HG03175 (cell line): ENCODE measurements around the gene FIGN.

Source experiments
- ATAC-seq: cut with Tn5 transposase; IDR thresholded peaks from one replicate; pipeline ENCODE4 v1.9.1; 2021; ENCODE audit warnings: mild to moderate bottlenecking, moderate library complexity; ENCODE audit not compliant: unreplicated experiment

The FIGN gene, protein sequence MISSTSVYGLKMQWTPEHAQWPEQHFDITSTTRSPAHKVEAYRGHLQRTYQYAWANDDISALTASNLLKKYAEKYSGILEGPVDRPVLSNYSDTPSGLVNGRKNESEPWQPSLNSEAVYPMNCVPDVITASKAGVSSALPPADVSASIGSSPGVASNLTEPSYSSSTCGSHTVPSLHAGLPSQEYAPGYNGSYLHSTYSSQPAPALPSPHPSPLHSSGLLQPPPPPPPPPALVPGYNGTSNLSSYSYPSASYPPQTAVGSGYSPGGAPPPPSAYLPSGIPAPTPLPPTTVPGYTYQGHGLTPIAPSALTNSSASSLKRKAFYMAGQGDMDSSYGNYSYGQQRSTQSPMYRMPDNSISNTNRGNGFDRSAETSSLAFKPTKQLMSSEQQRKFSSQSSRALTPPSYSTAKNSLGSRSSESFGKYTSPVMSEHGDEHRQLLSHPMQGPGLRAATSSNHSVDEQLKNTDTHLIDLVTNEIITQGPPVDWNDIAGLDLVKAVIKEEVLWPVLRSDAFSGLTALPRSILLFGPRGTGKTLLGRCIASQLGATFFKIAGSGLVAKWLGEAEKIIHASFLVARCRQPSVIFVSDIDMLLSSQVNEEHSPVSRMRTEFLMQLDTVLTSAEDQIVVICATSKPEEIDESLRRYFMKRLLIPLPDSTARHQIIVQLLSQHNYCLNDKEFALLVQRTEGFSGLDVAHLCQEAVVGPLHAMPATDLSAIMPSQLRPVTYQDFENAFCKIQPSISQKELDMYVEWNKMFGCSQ

DNA sequence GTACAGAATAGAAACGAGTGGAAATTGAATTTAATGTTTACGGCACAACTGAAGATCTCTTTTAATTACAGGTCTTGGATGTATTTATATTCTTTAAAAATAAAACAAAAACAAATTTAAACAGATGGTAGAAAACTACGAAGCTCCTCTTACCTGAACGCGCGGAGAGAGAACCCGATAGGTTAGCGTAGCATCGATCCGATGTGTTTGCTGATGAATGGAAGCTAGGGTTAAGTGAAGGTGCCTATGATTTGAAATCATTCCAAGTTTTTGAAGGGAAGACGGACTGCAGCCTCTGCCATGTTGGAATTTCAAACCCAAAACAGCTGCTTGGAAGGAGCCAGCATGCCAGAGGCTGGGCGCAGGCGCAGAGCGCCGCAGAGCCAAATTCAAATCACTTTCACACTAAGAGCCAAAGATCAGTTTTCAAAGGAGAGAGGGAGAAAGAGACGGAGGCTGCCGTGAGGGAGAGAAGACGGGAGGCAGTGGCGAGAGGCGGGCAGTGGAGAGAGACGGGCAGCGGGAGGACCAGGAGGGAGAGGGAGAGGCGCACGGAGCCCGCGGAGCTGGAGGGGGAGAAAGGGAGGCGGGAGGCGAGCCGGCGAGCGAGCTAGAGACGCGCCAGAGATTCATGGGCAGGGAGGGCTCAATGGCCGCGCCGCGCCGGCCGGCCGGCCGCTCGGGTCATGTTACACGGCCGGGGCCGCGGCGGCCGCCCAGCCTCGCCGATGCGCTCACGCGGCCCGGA is at the start of gene FIGN:
Gene FIGN, minus strand, starts transcription at position 324 of the 748 bp plus-strand sequence. CDS start 1,081 bp downstream, outside the sequence.
- ATAC-seq, result no peak

DNA sequence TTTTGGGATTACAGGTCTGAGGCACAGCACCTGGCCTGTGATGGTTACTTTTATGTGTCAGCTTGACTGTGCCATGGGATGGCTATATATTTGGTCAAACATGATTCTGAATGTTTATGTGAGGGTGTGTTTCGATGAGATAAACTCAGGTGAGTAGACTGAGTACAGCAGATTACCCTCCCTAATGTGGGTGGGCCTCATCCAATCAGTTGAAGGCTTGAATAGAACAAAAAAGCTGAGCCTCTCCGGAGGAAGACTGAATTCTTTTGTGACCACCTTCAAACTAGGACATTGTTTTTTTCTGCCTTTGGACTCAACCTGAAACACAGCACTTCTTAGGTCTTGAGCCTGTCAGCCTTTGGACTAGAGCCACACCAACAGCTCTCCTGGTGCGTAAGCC is 49.4 kb upstream of the FIGN start:
- ATAC-seq, result no peak

DNA sequence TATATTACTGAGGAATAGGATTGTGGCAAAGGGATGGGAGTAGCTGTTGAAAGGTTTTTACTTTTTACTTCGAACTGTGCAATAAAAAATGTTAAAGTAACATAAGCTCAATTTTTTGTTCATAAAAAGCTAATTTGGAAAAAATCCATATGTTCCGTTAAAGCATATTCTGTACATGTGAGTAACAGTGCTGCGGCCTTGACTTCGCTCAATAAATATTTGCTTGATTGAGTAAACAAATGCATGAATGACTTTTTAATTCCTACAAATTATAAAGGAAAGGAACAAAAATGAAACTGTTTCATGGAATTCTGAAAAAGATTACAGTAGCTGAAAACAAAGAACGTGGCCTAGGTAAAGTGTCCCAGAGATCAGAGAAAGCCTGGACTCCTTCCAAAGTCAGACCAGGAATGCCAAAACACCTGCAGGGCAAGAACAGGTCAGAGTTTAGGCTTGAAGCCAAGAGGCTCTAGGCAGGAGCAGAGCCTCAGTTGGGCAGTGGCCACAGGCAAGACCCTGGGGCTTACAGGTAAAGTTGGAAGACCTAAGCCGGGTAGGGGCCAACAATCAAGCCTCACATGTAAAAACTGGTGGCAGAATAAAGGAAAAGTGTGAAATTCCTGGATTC is 44.3 kb upstream of the FIGN start:
- ATAC-seq, result no peak

DNA sequence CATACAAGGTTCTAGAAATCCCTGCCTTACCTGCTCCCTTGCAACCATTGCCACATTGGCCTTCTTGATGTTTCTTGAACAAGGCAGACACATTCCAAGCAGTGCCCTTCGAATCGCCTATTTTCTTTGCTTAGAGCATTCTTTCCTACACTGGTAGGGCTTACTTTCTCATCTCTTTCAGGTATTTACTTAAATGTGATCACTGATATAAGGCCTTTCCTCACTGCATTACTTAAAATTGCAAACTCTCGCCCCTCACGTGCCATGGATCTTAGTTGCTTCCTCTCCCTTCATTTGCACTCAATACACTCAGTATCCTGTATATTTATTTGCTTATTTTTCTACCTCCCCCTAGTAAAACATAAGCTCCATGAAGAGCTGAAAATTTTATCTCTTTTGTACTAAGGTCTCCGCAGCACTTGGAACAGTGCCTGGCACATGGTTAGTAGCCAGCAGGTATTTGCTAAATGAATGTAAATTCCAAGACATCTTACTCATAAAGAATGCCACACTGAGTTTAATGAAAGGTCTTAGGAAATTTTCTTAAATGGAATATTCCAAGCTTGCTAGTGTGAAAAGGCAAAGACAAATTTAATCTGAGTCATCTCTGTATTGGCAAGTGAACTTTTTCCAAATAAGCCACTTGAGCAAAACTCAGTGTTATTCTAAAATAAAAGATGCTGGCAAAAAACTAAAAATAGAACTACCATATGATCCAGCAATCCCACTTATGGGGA is 42.4 kb upstream of the FIGN start:
- ATAC-seq, result no peak

DNA sequence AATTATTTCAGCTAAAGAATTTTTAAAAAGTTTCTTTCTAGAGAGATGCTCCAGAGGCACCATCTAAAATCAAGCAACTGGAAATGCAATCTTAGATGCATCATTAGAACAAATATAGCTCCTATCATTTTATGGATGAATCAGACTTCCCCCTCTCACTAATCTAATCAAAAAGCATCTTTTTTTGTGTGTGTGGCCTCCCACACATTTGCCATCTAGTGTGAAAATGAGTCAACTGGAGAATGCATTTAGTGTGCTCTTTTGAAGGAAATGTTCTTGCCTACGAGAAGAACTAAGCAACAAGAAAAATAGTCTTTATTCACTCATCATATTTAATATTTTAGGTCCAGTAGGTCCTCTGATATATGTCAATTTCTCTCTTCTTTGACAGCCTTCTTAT is 39.5 kb upstream of the FIGN start:
- ATAC-seq, result no peak

DNA sequence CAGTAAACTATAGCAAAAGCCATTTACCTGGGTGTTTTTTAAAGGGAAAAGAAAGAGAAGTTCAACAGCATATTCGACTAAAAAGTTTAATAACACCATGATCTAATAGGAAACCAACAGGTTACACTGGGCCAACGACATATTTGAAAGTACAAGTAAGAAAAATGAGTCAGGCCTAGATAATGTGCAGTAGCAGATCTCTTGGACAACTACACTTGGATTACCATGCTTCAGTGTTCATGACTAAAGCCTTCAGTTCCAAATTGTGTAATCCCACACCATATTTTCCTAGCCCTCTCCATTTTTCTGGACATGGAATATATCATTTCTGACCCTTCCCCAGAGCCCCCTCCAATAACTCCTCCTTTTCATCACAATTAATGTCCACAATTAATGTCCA is 39.1 kb upstream of the FIGN start:
- no peak for ATAC-seq

DNA sequence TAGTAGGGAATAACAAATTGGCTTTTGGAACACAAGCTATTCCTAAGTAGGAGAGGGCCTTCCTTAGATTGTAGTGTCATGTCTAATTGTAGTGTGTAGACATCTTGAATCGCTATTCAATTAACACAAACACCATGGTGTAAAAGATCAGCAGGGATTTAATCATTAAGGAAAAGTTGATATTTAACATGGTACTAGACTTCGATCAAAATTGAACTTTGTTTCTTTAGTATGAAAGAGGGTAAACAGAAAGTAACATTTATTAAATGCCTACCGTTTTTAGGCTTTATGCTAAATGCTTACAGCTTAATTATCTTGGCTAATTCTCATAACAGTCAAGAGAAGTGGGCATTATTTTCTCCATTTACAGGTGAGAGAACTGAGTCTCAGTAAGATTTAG is 37.5 kb upstream of the FIGN start:
- ATAC-seq, result no peak

DNA sequence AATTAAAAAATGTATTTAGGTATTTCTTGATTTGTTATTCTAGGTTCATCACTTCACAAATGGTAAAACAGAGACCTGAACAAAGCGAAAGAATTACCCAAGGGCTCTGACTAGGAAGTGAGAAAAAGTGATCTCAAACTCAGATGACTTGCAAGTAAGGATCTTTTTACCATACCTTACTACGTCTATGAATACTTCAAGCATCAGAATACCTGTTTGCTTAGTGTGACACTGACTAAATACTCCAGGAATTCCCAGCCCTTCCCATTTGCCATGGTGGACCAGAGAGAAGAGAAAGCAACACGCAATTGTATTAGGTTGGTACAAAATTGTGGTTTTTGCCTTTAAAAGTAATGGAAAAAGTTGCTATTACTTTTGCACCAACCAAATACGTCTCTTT is 35.8 kb upstream of the FIGN start:
- ATAC-seq, result no peak

DNA sequence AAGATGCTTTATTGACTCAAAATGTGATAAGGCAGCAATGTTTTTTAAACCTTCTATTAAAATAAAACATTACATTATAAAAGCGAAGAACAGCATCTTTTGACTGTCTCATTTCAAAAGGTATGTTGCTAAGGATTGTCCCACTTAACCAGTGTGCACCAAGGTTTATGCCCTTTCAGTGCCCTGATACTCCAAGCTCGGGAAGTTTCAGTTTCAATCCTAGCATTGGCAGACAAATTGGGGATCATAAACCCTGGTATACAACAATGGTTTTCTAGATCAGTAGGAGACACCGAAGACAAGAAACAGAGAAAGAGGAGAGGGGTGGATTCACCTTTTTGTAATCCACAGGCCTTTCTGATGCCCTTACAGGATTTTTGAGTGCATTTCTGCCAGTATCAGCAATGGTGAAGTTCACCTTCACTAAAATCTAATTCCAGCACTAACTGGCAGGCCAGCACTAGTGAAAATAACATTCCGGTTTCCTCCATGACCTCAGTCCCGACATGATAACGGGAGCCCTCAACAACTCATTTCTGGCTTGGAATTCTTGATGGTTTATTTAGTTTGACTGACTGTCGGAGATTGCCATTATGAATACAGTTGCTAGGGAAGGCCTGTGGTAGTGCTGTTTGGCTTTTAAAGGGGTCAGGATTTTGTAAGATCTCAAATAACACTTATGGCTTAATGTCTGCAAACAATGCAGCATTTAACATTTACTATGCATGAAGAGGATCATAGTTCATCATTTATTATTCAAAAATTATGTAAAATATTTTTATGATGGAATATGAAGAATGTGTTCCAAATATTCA is 33.3 kb upstream of the FIGN start:
- ATAC-seq, result no peak

DNA sequence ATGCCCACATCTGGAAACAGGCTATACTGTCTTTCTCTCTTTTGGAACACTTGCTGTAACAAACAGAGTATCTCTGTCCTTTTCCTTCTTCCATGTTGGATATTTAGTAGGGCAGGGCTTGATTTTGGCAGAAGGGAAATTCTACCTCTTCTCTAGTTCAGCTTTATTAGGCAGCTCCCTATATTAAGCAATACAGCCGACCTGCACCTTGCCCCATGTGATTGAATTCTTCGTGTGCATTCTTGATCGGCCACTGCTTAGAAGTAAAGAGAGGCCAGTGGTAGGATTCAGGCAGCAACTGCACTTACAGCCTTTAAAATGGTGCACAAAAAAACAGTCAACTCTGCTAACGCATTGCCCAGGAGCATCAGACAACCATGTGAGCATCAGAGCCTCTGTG is 31.3 kb upstream of the FIGN start:
- no peak for ATAC-seq

DNA sequence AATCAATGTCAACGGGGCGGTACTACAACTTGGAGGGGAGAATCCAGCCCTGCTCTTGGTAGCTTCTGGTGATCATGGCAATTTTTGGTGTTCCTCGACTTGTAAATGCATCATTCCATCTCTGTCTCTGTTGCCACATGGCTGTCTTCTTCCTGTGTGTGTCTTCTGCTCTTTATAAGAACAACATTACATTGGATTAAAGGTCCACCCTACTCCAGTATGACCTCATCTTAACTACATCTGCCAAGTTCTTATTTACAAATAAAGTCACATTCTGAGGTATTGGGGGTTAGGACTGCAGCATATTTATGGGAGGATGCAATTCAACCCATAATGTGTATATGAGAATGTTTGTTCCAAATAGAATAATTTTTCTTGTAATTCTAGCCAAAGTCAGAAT is 28.8 kb upstream of the FIGN start:
- ATAC-seq, result no peak

DNA sequence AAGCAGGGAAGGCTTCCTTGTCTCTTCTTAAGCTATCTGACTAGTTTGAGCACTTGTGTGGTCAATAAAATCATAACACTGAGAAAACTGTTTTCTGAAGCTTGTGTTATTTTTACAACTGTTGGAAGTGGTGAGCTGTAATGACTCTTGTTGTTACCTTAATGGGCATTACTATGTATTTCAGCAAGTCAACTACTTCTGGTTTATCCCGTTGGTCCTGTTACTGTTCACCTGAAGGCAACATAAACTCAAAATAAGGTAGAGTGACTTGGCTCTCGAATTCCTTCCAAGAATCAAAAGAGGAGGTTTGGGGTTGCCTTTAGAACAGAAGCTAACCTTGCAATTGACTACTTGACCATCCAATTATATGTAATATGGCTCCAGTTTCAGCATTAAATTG is 23.2 kb upstream of the FIGN start:
- ATAC-seq, result no peak

DNA sequence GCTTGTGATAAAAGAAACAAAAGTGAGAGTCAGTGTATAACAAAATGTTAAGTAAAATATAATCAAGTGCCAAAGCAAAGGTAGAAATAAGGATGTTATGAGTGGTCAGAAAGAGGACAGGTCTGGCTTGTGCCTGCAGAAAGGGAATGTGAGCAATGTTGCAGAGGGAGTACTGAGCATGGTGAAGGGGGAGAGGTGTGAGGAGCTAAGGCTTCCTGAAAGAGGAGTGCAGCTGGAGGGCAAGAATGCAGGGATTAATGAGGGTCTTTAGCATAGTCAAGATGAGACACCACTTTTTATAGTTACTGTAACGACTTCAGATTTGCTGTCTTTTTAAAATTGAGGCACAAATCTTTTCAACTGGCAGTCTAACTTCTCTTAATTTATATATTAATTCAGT is 22.0 kb upstream of the FIGN start:
- no peak for ATAC-seq

DNA sequence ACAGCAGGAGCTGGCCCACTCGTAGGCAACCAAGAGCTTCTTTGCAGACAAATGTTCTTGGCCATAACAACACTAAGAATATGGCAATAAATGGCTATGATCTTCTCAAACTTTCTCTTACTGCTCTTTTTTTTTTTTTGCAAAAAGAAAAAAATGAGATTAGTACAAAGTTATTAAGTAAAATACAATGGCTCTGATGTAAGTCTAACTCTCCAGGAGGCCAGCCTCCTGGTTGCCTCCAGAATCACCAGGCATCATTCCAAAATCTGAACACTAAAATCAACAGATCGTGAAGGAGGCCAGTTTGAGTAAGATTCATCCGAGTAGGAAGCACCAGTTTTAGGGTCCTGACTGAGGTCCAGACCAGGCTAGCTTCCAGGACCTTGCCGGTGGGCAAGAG is 20.8 kb upstream of the FIGN start:
- ATAC-seq, result no peak

DNA sequence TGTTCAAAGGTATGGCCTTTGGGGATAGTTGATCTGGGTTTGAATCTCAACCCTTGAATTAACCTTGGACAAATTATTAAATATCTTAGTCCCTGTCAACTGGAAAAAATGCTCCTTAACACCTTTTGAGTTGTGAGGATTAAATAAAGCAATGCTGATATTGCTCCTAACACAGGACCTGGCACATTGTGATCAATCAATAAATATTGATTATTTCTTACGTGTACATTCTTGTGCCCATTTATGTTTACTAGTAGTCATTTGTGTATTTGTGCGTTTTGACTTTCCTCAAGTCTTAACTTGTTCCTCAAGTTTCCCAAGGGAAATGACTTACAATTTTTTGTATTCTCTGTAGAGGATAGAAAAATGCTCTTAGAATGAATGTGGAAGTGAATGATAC is 19.6 kb upstream of the FIGN start:
- no peak for ATAC-seq

DNA sequence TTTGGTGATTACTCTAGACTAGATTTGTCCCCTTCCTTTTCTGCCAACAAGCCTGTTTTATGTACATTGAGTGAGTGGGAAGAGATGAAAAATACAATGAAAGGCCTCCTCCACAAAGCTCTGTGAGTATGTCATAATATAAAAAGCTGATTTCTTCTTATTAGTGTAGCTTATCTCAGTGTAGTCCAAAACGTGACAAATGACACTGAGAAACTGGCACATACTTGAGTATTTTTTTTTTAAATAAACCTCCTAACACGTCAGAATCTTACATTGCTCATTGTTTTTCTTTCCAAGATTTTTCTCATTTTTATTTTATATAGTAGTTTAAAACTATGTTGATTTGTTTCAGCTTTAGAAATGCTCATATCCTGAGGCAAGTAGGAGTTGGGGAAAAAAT is 17.9 kb upstream of the FIGN start:
- no peak for ATAC-seq

DNA sequence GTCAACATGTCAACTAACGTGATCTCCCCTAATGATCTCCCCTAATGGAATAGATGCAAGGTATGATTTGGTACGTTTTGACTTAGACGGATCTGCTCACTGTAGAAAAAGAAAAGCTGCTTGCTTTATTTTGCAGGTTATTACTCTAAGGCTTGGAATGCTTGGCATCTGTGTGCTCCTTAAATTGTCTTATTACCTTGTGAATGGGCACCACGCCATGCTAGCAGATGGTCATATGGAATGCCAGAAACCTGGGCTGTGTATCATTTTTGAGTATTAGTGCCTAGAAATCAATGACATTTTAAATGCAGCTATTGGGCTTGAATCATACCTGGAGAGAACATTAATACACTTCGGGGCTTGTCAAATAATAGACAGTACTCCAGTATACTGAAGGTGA is 16.5 kb upstream of the FIGN start:
- ATAC-seq, result no peak

DNA sequence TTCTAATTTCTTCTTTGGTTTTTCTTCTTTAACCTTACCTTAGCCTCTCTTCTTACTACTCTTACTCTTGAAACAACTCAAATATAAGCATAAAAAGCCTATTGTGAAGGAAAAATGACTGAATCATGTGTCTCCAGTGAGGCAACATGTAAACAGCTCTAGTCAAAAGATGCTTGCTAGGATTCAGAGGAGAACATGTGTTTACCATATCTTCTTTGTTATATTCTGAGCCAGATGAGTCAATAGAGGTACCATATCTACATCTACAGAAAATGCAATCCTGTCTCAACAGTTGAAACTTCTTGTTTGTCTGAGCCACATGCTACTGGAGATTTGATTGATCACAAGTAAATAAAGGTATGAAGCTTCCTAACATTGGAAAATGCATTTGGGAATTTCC is 15.9 kb upstream of the FIGN start:
- ATAC-seq, result no peak

DNA sequence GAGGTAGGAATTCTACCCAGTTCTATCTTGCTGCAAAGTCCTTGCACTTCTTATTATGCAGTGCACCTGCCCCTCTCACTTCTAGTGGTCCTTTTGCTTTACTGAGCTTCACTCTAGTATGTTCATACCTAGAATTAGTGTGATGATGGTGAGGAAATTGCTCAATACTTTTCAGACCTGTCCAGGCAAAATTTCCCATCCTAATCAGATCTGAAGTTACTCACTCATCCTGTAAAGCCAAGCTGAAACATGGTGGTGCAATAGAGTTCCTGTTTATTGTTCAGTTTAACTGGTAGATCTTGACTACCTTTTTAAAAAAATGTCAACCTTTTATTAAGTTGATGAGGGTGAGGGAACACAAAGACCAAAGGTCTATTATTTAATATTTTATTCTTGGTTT is 12.6 kb upstream of the FIGN start:
- ATAC-seq, result no peak

DNA sequence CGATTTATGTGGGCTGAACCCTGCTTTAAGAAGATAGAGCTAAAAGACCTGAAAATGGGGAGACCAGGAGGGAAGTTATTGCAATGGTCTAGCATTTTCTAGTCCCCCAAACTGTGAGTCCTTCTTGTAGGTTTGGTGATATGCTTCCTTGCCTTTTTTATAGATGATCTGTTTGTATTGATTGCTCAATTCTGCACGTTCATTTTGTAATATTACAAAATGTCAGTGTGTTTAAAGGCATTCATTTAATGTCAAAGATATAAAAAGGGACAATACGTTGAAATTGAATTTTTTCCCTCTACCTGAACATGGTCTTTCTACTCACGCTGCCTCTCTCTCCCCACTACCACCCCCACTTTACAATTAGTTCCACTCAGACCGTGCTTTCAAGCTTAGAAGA is 5.6 kb upstream of the FIGN start:
- ATAC-seq, result no peak
